GF-D8 (cell line): ENCODE data around the gene TRMT2A.

ENCODE experiments used
- DNase-seq: peaks from one replicate; lab custom pipeline; 2025; lab: John Stamatoyannopoulos, UW

The TRMT2A gene

GRCh38 chr22:20062043-20062765 lies 54.8 kb downstream of the TRMT2A start:
- no peak for DNase-seq
